Left renal cortex interstitium (tissue), 4 donors: ENCODE data around the gene VPS35. TPM values are rescaled to one million over a fixed set of nuclear protein-coding genes. Genes with fewer than 3 reads are reported as not detected.

Experiments
- DNase-seq, 4 donors: peaks; one replicate each; pipeline ENCODE4 v3.0.0-alpha.2; 2013; ENCODE audit warnings: low read depth in 4 of 4, low spot score in 2 of 4, missing footprints in 1 of 4
- polyA plus RNA-seq, 4 donors: library from polyadenylated mRNA; unstranded; fragments of 120-200 nt; gene quantifications; one replicate each; pipeline ENCODE4 v1.2.1, GENCODE V29; 2013; ENCODE audit not compliant: insufficient read length in 4 of 4

The VPS35 gene
- polyA plus RNA-seq, 4 donors = 133 to 166 (median 148) TPM

DNA sequence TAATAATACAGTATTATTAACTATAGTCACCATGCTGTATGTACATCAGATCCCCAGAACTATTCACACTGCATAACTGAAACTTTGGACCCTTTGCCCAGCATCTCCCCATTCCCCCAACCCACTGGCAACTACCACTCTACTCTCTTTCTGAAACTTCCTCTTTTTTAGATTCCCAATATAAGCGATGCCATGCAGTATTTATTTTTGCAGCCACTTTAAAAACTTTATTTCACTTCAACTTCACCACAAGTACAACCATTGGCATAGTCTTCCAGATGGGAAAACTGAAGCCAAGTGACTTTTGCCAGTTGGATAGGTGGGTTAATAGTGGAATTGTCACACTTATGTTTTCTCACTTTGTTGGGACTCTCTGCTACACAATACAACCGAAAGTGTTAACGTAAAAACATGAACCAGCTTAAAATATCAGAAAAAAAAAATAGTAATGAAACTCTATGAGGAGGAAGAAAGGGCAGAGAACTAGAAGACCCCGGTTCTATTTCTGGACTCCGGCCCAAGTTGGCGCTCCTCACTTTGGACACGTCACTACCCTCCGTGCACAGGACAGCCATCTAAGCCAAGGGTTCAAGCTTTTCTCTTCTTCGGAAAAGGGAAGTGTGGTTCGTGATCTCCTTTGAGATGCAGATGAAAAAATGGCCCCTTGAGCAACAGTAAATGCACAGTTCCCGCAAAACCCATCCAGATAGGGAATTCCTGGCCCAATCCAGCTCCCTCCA, 68.5 kb downstream of the VPS35 start:
- DNase-seq = peak in 1 of 4 donors; percentile 3

DNA sequence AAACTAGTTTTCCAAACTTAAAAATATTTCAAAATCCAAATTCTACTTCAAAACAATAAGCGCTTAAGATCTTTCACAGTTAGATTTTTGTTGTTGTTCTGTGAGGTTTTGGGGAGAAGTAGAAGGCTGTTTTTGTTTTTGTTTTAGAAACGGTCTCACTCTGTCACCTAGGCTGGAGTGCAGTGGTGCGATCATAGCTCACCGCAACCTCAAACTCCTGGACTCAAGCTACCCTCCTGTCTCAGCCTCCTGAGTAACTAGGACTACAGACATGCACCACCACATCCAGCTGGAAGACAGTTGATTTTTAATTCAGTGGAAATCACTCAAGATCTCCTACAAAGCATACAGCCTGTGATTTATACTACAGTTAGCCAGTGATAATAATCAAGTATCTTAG, 70.5 kb downstream of the VPS35 start:
- DNase-seq = no peak

DNA sequence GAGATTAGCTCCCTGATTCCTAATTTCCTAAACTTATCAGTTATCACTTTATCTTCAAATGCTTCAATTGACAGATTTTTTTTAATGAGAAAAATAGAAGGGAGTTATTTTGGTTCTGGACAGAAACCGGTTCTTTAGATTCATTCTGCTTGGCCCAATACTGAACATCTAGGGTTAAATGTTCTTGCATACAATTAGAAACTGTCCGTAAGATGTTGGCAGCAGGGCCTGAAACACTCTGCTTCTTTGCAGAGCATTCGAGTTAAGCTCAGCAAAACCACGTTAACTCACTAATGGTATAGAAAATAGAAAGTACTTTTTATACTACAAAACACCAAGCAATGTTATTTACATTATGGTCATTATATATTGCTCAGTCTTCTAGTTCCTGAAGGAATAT, 75.0 kb downstream of the VPS35 start:
- no peak for DNase-seq

DNA sequence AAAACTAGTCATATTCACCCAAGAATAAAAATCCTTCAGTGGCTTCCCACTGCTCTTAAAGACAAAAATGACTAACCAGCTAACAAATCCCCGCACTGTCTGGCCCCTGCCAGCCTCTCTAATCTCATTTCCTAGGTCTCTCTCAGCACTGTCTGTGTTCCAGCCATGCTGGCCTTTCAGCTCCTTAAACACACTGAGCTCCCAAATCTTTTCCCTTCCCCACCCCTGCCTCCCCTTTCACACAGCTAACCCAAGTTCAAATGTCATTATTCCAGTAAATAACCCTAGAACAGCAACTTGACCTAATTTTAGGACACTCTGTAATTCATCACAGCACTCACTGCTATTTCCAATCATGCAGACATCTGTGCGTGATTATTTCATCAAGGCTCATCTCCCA, 75.6 kb downstream of the VPS35 start:
- no peak for DNase-seq

DNA sequence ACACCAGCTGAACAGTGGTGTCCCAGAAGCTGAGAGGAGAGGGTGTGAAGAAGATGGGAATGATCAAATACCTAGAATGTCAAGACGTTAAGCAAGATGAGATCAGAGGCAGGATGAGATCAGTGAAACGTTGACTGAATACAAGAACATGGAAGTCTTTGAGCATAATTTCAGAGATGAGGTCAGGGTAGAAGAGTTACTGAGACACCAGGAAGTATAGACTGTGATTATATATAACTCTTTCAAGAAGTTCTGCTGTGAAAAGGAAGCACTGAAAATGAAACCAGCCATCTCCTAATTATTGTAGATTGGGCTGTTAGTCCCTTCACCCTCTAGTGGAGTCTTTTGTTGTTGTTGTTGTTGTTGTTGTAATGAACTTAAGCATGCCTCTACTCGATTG, 76.9 kb downstream of the VPS35 start:
- DNase-seq = no peak

DNA sequence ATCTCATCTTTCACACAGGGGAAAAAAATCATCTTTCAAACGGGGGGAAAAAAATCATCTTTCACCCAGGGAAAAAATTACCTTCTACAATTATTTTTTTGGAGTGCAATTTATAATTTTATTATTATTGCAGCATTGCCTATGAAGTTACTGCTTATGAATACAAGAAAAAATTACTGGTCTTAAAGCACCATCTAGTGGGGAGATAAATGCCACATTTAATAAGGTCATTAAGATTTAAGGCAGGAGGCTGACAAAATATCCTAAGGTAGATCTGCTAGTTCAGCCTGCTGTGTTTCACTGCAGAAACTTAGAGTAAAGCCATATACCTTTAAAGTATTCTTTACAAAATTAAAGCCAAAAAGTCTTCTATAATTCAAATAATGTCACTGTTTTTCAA, 81.4 kb downstream of the VPS35 start:
- DNase-seq = peak in 1 of 4 donors; percentile 15

DNA sequence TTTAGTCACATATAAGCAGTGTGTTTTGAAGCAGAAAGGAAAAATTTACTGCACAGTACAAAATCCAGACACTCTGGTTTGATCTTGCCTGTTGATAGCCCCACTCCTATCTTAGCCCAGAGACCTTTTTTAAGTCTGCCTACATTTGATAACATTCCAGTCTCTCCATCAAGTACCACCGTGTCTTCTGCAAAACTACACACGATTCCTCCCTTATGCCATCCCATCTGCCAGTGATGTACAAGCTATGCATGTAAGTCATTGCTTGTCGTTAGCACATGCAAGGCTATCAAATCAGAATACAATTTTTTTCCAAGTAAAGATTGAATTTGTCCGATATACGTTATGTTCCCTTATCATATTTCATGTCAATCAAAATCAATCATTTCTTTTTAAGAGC, 82.7 kb downstream of the VPS35 start:
- DNase-seq = no peak

Other genes with a start within 250 kb of the VPS35 start
- 10 to 100 TPM in 1 of 4 donors, 1 to 10 TPM in 3; 7.7 to 10.5 (median 8.5) TPM for gene SHCBP1, start 67.8 kb downstream of the VPS35 start, polyA plus RNA-seq
- 10 to 100 TPM; 16.2 to 36.3 (median 24.2) TPM for gene ORC6, start 481 bp upstream of the VPS35 start, polyA plus RNA-seq
- 1 to 10 TPM in 2 of 4 donors, under 1 TPM in 2; 0.59 to 1.1 (median 1.0) TPM for gene MYLK3, start 59.2 kb upstream of the VPS35 start, polyA plus RNA-seq
- 10 to 100 TPM; 27.5 to 32.4 (median 30.0) TPM for gene C16orf87, start 142.0 kb upstream of the VPS35 start, polyA plus RNA-seq
- gene GPT2, start 195.2 kb upstream of the VPS35 start, polyA plus RNA-seq = 10 to 100 TPM; 23.4 to 36.9 (median 28.8) TPM